K562 (cell line): Measurements from ENCODE around the gene BICDL1. TPM values are rescaled to one million over a fixed set of nuclear protein-coding genes. Genes with fewer than 3 reads are reported as not detected.

Experiments used
- ATAC-seq: fragments of 200-7000 bp; cut with Tn5 transposase; 3 replicates; pipeline ENCODE4 v1.9.1; 2020; ENCODE audit warnings: moderate library complexity
- BruUV-seq: library from RNA; stranded (reverse); fragments of 400-500 nt; replicated peaks from 2 replicates; lab custom pipeline; 2021; lab: Mats Ljungman, UMichigan
- CTCF ChIA-PET: fragments of 300-600 bp; formaldehyde crosslinking; extraction: SDS; loops from one replicate; lab custom pipeline; 2021; ENCODE audit warnings: low intra/inter-chr PET ratio; lab: Yijun Ruan, JAX
- POLR2A ChIA-PET: fragments of 300-600, 350-650 bp; sonication (Branson Sonifier 250); formaldehyde crosslinking; extraction: SDS; loops from one replicate; lab custom pipeline; 2021; ENCODE audit warnings: antibody characterized with exemption, inconsistent platforms; lab: Yijun Ruan, JAX
- DNase-seq, 4 experiments: peaks; one replicate each; pipeline versions ENCODE4 v3.0.0 to v3.0.0-alpha.2; 2011 to 2018; ENCODE audit warnings: low spot score in 3 of 4, mixed read lengths in 3 of 4; ENCODE audit errors: extremely low read depth in 1 of 4
- FAIRE-seq: peaks from 2 replicates; lab custom pipeline; 2011; peaks lifted over from hg19 to GRCh38; lab: Jason Lieb, UNC
- H2AFZ ChIP-seq: 2 replicates; pipeline ENCODE4 v1.6.0; 2011; ENCODE audit warnings: low read depth, low read length, control low read depth, inconsistent platforms
- H3K27ac ChIP-seq: fragments of 200-600 bp; 3 replicates; pipeline ENCODE4 v1.8.0; 2011; ENCODE audit warnings: low read depth, mild to moderate bottlenecking, control low read depth, inconsistent platforms, low read length, moderate library complexity, mixed read lengths; ENCODE audit errors: extremely low read depth
- H3K27me3 ChIP-seq, 2 experiments: fragments of 300-600 bp in 1 of 2; 2 replicates in 1 of 2; 3 replicates in 1 of 2; pipeline versions ENCODE4 v1.6.0 to v1.8.0; 2011; ENCODE audit warnings: inconsistent platforms in 2 of 2, low read length in 2 of 2, mild to moderate bottlenecking in 1 of 2, mixed read lengths in 1 of 2, moderate library complexity in 1 of 2; ENCODE audit not compliant: control insufficient read depth in 2 of 2, insufficient read depth in 2 of 2
- H3K36me3 ChIP-seq: fragments of 300-600 bp; 3 replicates; pipeline ENCODE4 v1.8.0; 2011; ENCODE audit warnings: mild to moderate bottlenecking, low read length, inconsistent platforms; ENCODE audit not compliant: control insufficient read depth, insufficient read depth
- H3K4me1 ChIP-seq, 2 experiments: fragments of 200-600 bp in 1 of 2; replicated peaks in 1 of 2; 2 replicates in 1 of 2; 3 replicates in 1 of 2; pipeline versions ENCODE4 v1.5.1 to v1.8.0; 2011; ENCODE audit warnings: inconsistent platforms in 2 of 2, low read length in 2 of 2, mild to moderate bottlenecking in 1 of 2, mixed read lengths in 1 of 2, moderate library complexity in 1 of 2; ENCODE audit not compliant: control insufficient read depth in 2 of 2, insufficient read depth in 2 of 2
- H3K4me2 ChIP-seq: 2 replicates; pipeline ENCODE4 v1.6.1; 2011; ENCODE audit warnings: low read length, control low read depth, inconsistent platforms, mixed read lengths; ENCODE audit not compliant: insufficient read depth
- H3K4me3 ChIP-seq: fragments of 200-600 bp; sonication (generic), shearing (Covaris generic); 2 replicates; pipeline ENCODE4 v1.5.1; 2016; ENCODE audit warnings: control low read depth, inconsistent platforms
- H3K79me2 ChIP-seq: fragments of 200-600 bp; 3 replicates; pipeline ENCODE4 v1.8.0; 2011; ENCODE audit warnings: low read length, inconsistent platforms; ENCODE audit not compliant: control insufficient read depth, insufficient read depth
- H3K9ac ChIP-seq, 2 experiments: 2 replicates each; pipeline versions ENCODE4 v1.6.0 to v1.6.1; 2011; ENCODE audit warnings: low read depth in 2 of 2, low read length in 2 of 2, control low read depth in 1 of 2, inconsistent platforms in 1 of 2, mild to moderate bottlenecking in 1 of 2, mixed read lengths in 1 of 2; ENCODE audit not compliant: insufficient read depth in 1 of 2
- H3K9me1 ChIP-seq: one replicate; pipeline ENCODE4 v1.6.0; 2011; ENCODE audit warnings: inconsistent platforms, mild to moderate bottlenecking, low read length, moderate library complexity; ENCODE audit not compliant: control insufficient read depth, insufficient read depth
- H3K9me3 ChIP-seq: replicated peaks from 2 replicates; pipeline ENCODE4 v1.5.1; 2011; ENCODE audit warnings: low read depth, low read length, inconsistent platforms; ENCODE audit not compliant: control insufficient read depth, insufficient read depth
- H4K20me1 ChIP-seq: replicated peaks from 2 replicates; pipeline ENCODE4 v1.6.1; 2011; ENCODE audit warnings: low read length, inconsistent platforms, mixed read lengths; ENCODE audit not compliant: control insufficient read depth, insufficient read depth
- CHD1 ChIP-seq: fragments of 200-600 bp; sonication (generic); IDR thresholded peaks from one replicate; pipeline ENCODE4 v1.6.1; 2012; ENCODE audit warnings: mild to moderate bottlenecking, moderate library complexity, low read length, inconsistent platforms
- CHD2 ChIP-seq: IDR thresholded peaks from 2 replicates; pipeline ENCODE4 v1.6.1; 2011; ENCODE audit warnings: low read depth, low read length
- CXXC5 ChIP-seq: fragments of 250-450 bp; sonication (Bioruptor Pico); IDR thresholded peaks from 2 replicates; pipeline ENCODE4 v1.8.0; 2022; ENCODE audit warnings: inconsistent platforms, mild to moderate bottlenecking, moderate library complexity
- FOXJ2 ChIP-seq: fragments of 200-800 bp; sonication (Bioruptor generic); IDR thresholded peaks from 2 replicates; pipeline ENCODE4 v1.6.1; 2016; ENCODE audit warnings: missing genetic modification characterization, missing compliant biosample characterization
- MTF1 ChIP-seq: fragments of 250-450 bp; sonication (Bioruptor Pico); IDR thresholded peaks from 2 replicates; pipeline ENCODE4 v1.9.0; 2021; ENCODE audit warnings: moderate library complexity, mild to moderate bottlenecking, inconsistent platforms, borderline replicate concordance
- PRMT5 ChIP-seq: sonication (generic); formaldehyde crosslinking; IDR thresholded peaks from 2 replicates; pipeline ENCODE4 v1.5.0; 2020; ENCODE audit warnings: missing genetic modification reagents
- SLC30A9 ChIP-seq: fragments of 250-450 bp; sonication (Bioruptor Pico); IDR thresholded peaks from 2 replicates; pipeline ENCODE4 v1.8.0; 2022; ENCODE audit warnings: mild to moderate bottlenecking, moderate library complexity
- SREBF1 ChIP-seq: fragments of 150-350 bp; IDR thresholded peaks from 2 replicates; pipeline ENCODE4 v1.6.1; 2014; ENCODE audit warnings: antibody characterized with exemption, low read depth, low read length, borderline replicate concordance
- ZKSCAN8 ChIP-seq: fragments of 200-800 bp; sonication (Bioruptor generic); IDR thresholded peaks from 2 replicates; pipeline ENCODE4 v1.6.1; 2016; ENCODE audit warnings: missing genetic modification characterization, missing compliant biosample characterization
- ZNF197 ChIP-seq: fragments of 200-800 bp; sonication (Bioruptor generic); IDR thresholded peaks from 2 replicates; pipeline ENCODE4 v1.6.1; 2016; ENCODE audit warnings: low read depth, missing genetic modification characterization, missing compliant biosample characterization
- WGBS: fragments of 100-300 bp; shearing (Covaris generic); methylation state at CpG from one replicate; pipeline ENCODE4 v1.1.6; 2016; ENCODE audit warnings: low coverage, mixed read lengths; ENCODE audit not compliant: insufficient coverage; ENCODE audit errors: missing lambda C conversion rate; 5-methylcytosine and 5-hydroxymethylcytosine counted together
- in situ Hi-C: fragments of 300-500 bp; cut with MboI; formaldehyde crosslinking; loops from 4 replicates; pipeline ENCODE4 v1.15.0; 2018; ENCODE audit warnings: inconsistent platforms, mixed read lengths
- intact Hi-C: fragments of 100-400 bp; cut with micrococcal nuclease; formaldehyde crosslinking; loops from 2 replicates; pipeline ENCODE4 v1.14.2; 2022
- polyA plus RNA-seq, 8 experiments: library from polyadenylated mRNA; depleted of rRNA in 4 of 8; stranded (reverse) in 5 of 8; unstranded in 3 of 8; fragments of >200 nt; fragmentation: Nextera tagmentation in 2 of 8; fragmentation: Illumina TruSeq in 1 of 8; extraction: Ambion mirVana in 2 of 8; extraction: Trizol in 1 of 8; gene quantifications; 2 replicates each; pipeline versions ENCODE4 v1.2.1 to v1.2.3, GENCODE V29; 2011 to 2014; ENCODE audit warnings: inconsistent platforms in 1 of 8, missing spikeins in 1 of 8
- total RNA-seq, 7 experiments: library from RNA; depleted of rRNA in 6 of 7; stranded (reverse); fragments of >200 nt in 6 of 7; fragmentation: Illumina TruSeq in 2 of 7; extraction: Trizol in 2 of 7; gene quantifications; 2 replicates each; pipeline versions ENCODE4 v1.2.1 to v1.2.3, GENCODE V29; 2011 to 2021; ENCODE audit warnings: low replicate concordance in 1 of 7
- TF ChIP-seq, protein P1 (sequence below): IDR thresholded peaks from 2 replicates; pipeline ENCODE4 v1.6.1; 2014; ENCODE audit warnings: antibody characterized with exemption
- TF ChIP-seq, protein P2 (sequence below): fragments of 450-650 bp; formaldehyde crosslinking; IDR thresholded peaks from 2 replicates; pipeline ENCODE4 v1.4.0; 2020; ENCODE audit warnings: mild to moderate bottlenecking, moderate library complexity

Gene BICDL1
- total and polyA plus RNA-seq, 9 of the 15 experiments (the other 6 are each of a cell fraction or from before 2014, with no cell fraction given) = 0.06 to 2.0 (median 0.58) TPM

DNA sequence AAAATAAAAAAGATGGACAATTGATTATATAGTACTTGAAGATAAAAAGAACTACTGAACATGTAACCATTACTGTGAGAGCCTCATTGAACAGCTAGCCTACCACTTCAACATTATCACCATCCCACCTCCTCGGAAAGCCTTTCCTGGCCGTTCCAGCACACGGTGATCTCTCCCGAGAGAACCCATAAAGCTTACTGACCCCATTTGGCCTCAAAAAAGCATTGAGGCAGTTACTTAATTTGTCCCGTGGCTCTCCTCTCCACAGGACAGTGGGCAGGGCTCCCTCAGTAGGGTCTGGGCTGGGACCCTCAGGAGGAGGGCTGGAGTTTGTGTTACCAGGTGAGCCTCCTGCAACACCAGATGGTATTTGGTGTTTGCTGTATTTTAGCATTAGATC is 71.7 kb downstream of the BICDL1 start (continued):
- TF ChIP-seq FOXJ2 (tag) (no peak), MTF1 (no peak)

DNA sequence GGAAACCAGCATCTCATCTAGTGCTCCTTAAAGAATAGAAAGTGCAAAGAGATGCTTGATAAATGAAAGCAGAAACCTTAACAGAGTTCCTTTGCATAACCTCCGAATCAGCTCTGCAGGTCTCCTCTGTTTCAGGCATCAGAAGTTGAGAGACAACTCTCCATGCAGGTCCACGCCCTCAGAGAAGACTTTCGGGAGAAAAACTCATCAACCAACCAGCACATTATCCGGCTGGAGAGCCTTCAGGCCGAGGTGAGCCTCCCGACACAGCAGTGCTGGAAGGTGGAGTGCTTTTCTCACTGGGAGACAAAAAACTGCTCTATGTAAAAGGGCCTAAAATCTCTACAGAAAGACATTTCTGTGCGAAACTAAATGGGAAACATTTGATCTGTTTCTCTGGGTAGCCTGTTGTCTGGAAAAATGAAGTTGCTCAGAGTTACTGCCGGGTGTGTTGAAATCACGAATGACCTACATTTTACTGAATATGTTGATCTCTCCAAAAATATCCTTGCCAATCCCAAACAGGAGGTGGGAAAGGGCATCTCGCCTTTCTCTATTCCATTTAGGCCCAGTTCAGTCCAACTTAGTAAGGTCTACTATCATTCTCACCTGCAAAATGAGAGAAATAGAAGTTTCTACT is 72.7 kb downstream of the BICDL1 start:
- no peak for FAIRE-seq
- intact Hi-C loops = no loop called here
- no peak overlapping the region for H3K4me2 ChIP-seq
- in situ Hi-C loops = no loop called here
- no peaks in the 10 kb centered on the region for H3K9me3 ChIP-seq
- H3K9ac ChIP-seq = no peak overlapping the region
- ATAC-seq = no peak
- ChIA-PET CTCF (no interaction called here), POLR2A (no interaction called here)
- H3K36me3 ChIP-seq = no peaks in the 10 kb centered on the region
- no peak overlapping the region for H2AFZ ChIP-seq
- TF ChIP-seq, protein P1, sequence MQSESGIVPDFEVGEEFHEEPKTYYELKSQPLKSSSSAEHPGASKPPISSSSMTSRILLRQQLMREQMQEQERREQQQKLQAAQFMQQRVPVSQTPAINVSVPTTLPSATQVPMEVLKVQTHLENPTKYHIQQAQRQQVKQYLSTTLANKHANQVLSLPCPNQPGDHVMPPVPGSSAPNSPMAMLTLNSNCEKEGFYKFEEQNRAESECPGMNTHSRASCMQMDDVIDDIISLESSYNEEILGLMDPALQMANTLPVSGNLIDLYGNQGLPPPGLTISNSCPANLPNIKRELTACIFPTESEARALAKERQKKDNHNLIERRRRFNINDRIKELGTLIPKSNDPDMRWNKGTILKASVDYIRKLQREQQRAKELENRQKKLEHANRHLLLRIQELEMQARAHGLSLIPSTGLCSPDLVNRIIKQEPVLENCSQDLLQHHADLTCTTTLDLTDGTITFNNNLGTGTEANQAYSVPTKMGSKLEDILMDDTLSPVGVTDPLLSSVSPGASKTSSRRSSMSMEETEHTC = no peak
- TF ChIP-seq CXXC5 (CRISPR knock-in tag) (no peak), ZKSCAN8 (CRISPR knock-in tag) (no peak), CHD2 (no peak), SREBF1 (no peak), SLC30A9 (CRISPR knock-in tag) (no peak), ZNF197 (CRISPR knock-in tag) (no peak), CHD1 (no peak), PRMT5 (no peak)
- TF ChIP-seq, protein P2, sequence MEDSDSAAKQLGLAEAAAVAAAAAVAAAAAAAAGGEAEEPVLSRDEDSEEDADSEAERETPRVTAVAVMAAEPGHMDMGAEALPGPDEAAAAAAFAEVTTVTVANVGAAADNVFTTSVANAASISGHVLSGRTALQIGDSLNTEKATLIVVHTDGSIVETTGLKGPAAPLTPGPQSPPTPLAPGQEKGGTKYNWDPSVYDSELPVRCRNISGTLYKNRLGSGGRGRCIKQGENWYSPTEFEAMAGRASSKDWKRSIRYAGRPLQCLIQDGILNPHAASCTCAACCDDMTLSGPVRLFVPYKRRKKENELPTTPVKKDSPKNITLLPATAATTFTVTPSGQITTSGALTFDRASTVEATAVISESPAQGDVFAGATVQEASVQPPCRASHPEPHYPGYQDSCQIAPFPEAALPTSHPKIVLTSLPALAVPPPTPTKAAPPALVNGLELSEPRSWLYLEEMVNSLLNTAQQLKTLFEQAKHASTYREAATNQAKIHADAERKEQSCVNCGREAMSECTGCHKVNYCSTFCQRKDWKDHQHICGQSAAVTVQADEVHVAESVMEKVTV (CRISPR knock-in tag) = no peak
- H3K79me2 ChIP-seq = no peaks in the 10 kb centered on the region
- peaks cover 51 to 72% of the 10 kb centered on the region in 2 experiments for H3K27me3 ChIP-seq
- H3K9me1 ChIP-seq = peaks cover 2% of the 10 kb centered on the region
- peaks cover 0 to 2% of the 10 kb centered on the region in 2 experiments; a peak in 1 of 5 replicates for H3K4me1 ChIP-seq
- no peaks in the 10 kb centered on the region; the same call in 1 of the 2 replicates for H4K20me1 ChIP-seq
- H3K4me3 ChIP-seq = no peak overlapping the region
- H3K27ac ChIP-seq = no peak overlapping the region
- no peak for DNase-seq
- 1% methylated on average over 10 of the region's 10 CpGs for WGBS
- no TSS peak for BruUV-seq
